Measurements from ENCODE around the gene RAC3. TPM values are rescaled to one million over a fixed set of nuclear protein-coding genes. Genes with fewer than 3 reads are reported as not detected.

RAC3 gene
- total RNA-seq, 4 donors from 2014 or later = 5.2 to 28.3 (median 14.6) TPM

DNA sequence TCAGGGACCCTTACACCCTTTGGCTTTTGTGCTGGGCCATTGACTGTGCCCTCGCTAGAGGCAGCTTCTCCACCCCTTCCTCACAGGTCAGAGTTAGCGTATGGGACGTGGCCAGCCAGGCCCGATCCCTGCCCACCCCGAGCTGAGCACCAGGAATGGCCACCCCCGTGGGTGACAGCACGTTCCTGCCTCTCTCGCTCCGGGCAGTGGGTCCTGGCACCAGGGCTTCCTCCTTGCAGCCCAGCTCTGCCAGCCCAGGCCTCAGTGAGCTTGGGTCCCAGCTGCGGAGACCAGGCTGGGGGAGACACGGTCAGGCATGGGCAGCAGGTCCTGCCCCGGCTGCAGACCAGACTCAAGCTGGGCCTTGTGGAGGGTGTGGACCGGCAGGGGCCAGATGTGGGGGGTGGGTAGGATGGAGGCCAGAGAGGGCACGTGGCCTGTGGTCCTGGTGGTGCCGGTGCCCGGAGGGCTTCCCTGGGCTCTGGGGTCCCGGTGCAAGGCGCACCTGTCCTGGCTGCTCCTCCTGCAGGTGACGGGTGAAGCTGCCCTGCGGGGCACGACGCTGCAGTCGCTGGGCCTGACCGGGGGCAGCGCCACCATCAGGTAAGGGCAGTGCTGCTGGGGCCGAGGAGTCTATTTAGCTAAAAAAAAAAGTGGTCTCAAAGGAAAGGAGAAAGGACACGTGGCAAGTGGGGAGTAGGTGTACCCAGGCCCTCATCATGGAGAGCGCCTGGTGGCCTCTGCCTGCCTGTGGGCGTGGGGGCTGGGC lies 35.8 kb upstream of the RAC3 start:
- TF ChIP-seq, protein P1, sequence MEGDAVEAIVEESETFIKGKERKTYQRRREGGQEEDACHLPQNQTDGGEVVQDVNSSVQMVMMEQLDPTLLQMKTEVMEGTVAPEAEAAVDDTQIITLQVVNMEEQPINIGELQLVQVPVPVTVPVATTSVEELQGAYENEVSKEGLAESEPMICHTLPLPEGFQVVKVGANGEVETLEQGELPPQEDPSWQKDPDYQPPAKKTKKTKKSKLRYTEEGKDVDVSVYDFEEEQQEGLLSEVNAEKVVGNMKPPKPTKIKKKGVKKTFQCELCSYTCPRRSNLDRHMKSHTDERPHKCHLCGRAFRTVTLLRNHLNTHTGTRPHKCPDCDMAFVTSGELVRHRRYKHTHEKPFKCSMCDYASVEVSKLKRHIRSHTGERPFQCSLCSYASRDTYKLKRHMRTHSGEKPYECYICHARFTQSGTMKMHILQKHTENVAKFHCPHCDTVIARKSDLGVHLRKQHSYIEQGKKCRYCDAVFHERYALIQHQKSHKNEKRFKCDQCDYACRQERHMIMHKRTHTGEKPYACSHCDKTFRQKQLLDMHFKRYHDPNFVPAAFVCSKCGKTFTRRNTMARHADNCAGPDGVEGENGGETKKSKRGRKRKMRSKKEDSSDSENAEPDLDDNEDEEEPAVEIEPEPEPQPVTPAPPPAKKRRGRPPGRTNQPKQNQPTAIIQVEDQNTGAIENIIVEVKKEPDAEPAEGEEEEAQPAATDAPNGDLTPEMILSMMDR (IDR thresholded peaks at IDR 0.05; ENCODE audit: low read depth) = no peak

DNA sequence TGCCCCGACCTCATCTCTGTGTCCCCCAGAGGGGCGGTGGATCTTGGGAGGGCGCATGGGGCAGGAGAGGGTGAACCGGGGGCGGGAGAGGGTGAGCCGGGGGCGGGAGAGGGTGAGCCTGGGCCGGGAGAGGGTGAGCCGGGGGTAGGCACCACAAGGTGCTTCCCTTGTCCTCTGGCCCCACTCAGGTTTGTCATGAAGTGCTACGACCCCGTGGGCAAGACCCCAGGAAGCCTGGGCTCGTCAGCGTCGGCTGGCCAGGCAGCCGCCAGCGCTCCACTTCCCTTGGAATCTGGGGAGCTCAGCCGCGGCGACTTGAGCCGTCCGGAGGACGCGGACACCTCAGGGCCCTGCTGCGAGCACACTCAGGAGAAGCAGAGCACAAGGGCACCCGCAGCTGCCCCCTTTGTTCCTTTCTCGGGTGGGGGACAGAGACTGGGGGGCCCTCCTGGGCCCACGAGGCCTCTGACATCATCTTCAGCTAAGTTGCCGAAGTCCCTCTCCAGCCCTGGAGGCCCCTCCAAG lies 35.2 kb upstream of the RAC3 start:
- TF ChIP-seq, protein P1 (IDR thresholded peaks at IDR 0.05; ENCODE audit: low read depth) = no peak

DNA sequence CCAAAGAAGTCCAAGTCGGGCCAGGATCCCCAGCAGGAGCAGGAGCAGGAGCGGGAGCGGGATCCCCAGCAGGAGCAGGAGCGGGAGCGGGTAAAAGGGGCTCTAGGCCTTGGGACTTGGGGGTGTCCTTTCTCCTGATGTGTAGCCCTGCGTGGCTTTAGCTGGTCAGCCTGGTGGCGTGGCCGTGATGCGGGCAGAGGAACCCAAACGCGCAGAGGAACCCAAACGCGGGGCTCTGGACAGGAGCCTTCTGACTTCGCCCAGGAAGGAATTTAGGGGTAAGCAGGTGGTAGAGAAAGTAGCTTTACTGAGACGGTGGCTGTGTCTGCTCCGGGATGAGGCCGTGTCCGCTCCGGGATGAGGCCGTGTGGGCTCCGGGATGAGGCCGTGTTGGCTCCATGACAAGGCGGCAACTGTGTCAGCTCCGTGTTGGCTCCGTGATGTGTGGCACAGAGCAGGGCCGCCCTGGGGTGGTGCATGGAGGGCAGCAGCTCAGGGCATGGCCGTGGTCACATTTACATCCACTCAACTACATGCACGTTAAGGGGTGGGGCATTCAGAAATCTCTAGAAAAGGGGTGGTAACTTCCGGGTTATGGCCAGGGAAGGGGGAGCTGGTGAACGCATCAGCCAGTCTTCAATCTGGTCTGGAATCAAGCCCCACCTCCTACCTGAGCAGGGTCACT lies 34.6 kb upstream of the RAC3 start:
- TF ChIP-seq, protein P1 (IDR thresholded peaks at IDR 0.05; ENCODE audit: low read depth) = no peak

DNA sequence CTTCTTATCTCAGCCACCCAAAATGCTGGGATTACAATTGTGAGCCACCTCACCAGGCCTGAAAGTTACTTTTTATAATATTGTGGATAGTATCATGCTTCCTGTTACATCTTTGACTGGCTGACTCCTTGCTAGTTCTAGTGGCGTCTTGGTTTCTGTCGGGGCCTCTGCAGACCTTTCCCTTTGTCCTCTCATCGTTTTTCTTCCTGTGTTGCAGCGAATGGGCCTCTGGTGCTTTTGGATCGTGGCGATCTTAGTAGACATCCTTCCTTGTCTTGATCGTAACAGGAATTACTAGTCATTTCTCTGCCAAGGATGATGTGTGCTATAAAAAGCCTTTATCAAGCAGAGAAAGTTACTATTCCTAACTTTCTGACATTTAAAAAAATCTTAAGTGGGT lies 33.3 kb upstream of the RAC3 start:
- TF ChIP-seq, protein P1 (IDR thresholded peaks at IDR 0.05; ENCODE audit: low read depth) = no peak

DNA sequence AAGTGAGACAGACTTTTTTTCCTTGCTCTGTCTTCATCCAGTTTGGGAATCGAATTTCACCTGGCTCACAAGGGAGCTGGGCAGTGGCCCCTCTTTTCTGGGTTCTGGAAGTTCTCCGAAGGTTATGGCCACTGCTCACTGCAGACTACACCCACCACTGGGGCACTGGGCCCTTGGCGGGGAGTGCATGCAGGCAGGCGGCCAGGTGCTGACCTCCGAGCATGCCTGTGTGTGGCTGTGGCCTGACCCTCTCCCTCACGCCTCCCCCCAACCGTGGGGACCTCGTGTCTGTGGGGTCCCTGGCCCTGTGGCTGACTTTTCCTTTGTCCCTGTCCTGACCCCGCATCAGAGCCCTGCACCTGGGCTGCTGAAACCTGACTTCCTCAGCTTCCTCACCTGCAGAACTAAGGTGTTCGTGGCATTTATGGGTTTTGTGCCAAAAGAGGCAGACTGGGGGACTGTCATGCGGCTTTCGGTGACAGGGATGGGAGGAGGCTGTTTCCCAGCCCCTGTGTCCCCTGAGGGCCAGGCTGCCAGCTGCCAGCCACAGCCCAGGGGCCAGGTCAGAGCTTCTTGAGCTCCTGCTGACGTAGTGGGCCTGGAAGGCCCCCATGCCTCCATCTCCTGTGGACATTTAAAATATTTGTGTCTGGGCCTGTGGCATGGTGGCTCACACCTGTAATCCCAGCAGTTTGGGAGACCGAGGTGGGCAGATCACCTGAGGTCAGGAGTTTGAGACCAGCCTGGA lies 32.6 kb upstream of the RAC3 start:
- TF ChIP-seq, protein P1 (IDR thresholded peaks at IDR 0.05; ENCODE audit: low read depth) = no peak

DNA sequence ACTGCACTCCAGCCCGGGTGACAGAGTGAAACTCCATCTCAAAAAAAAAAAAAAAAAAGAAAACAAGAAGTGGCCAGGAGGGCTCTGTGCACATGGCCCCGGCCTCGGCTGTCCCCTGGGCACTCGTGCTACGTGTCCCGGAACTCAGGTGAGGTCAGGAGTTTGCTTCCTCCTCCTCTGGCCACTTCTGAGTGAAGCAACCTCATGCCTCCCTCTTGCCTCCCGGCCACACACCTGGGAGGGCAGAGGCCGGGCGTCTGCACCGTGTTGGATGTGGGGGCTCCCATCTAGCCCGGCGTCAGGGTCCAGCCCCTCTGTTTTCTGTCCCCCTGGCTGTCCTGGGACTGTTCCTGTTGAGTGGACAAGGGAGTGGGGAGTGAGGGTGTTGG lies 31.9 kb upstream of the RAC3 start:
- TF ChIP-seq, protein P1 (IDR thresholded peaks at IDR 0.05; ENCODE audit: low read depth) = no peak

Measured in subcutaneous adipose tissue (tissue), 4 donors.